G401.6 (cell line): ENCODE results near the gene SMC1B.
"Not testable (repeated sequence)": the region's sequence is repeated elsewhere in the genome, so short reads cannot be mapped to it uniquely, and the experiment has no call there.

Source experiments
- FAIRE-seq: peaks from 2 replicates; lab custom pipeline; 2012; peaks lifted over from hg19 to GRCh38; lab: Jason Lieb, UNC

Gene SMC1B

DNA sequence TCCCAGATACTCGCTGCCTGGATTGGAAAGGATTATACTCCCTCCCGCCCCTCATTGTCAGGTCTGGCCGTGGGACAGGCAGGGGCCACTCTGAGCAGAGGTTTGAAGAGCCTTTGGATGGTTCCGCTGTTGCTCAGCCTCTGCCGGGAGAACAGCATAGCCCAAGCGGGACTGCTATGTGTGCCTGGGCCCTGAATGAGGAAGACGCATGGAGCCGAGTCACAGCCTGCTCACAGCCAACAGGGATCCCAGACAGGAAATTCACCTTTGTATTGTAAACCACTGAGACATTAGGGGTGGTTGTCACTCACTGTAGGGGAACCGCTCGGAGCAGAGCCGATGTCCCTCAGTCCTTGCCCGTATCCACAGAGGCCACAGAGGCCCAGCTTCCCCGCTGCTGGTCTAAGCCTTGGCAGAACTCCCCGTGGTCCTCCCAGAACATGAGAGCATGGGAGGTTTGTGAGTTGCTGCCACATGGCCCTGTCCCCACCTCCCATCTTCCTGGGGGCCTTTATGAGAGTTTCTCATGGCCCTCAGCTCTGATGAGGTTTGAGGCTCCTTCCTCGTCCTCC, 114.4 kb downstream of the SMC1B start:
- FAIRE-seq = no peak

DNA sequence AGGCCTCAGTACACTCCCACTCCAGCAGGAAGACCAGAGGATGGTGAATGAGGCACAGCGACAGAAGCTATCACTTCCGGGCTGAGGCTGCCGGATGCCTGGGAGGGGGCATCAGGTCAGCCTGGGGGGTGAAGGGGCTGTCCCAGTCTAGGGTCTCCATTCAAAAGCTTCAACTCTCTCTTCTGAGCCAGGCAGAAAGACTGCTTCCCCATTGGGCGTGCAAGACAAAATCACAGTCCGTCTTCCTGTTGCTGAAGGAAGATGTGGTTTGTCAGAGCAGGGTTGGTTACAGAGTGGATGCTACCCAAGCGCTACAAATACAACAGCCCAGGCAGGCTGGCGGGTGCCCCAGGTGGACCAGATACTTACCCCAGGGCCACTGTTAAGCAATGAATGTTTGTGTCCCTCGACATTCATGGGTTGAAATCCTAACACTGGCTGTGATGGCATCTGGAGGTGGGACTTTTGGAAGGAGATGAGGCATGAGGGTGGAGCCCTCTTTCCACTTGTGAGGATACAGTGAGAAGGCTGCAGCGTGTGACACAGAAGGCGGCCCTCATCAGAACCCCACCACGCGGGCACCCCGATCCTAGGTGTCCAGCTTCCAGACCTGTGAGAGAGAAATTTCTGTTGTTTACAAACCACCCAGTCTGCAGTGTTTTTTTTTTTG, 116.6 kb downstream of the SMC1B start:
- no peak for FAIRE-seq

DNA sequence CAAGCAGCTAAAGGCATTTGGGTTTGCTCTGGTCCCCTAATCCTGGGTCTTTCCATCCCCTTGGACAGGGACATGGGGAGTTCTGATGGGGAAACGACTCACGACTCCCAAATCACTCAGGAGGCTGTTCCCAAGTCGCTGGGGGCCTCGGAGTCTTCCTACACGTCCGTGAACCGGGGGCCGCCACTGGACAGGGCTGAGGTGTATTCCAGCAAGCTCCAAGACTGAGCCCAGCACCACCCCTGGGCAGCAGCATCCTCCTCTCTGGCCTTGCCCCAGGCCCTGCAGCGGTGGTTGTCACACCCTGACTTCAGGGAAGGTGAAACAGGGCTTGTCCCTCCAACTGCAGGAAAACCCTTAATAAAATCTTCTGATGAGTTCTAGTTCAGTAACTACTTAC, 117.9 kb downstream of the SMC1B start:
- FAIRE-seq = no peak

DNA sequence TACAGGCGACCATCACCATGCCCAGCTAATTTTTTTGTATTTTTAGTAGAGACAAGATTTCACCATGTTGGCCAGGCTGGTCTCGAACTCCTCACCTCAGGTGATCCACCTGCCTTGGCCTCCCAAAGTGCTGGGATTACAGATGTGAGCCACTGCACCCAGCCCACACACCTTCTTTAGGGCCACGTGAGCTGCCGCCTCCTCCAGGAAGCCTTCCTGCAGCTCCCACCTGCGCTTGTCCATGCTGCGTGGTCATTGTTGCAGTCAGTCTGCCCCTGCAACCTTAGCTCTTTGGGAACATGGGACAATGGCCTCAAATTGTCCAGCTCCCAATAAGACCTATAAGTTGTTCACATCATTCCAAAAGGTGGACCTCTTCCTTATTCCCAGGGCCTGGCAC, 118.4 kb downstream of the SMC1B start:
- FAIRE-seq = not testable (repeated sequence)
